HG03469 (cell line): ENCODE results near the gene RNF126.

Source experiments
- ATAC-seq: cut with Tn5 transposase; IDR thresholded peaks from one replicate; pipeline ENCODE4 v1.9.1; 2021; ENCODE audit warnings: mild to moderate bottlenecking, moderate library complexity, moderate number of reproducible peaks; ENCODE audit not compliant: unreplicated experiment

RNF126 gene

GRCh38 chr19:664913-665443 is 2.0 kb upstream of the RNF126 start:
- ATAC-seq = no peak

GRCh38 chr19:663682-664117 is 686 bp upstream of the RNF126 start:
- ATAC-seq = no peak

GRCh38 chr19:662207-662961 is 630 bp downstream of the RNF126 start:
- ATAC-seq = no peak

DNA sequence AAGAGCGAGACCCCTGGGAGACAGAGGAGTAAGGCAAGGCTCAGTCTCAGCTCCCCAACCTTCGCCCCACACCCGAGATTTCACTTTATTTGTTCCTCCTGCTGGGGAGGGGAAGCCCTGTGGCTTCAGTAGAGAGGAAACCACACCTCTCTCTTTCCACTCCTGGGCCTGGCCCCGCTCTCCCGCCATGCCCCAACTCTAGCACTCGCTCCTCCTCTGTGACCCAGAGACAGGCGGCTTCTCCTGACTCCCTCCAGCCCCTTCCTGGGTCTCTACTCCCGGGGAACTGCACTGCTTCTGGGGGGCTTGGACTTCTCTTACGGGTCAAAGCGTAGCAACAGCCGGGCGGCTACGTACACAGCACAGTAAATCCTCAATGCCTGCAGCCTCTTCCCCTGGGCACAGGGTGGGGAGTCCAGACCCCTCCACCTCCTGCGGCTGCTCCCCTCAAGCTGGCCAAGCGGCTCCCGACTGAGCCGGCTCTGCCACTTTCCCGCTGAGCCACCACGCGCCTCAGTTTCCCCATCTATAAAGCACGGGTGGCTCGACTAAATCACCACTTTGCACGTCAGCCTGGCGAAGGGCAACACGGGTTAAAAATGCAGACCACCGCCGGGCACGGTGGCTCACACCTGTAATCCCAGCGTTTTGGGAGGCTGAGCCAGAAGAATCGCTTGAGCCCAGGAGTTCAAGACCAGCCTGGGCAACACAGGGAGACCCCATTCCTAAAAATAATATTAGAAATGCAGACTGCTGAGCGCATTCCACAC is 1.4 kb downstream of the RNF126 start:
- no peak for ATAC-seq

DNA sequence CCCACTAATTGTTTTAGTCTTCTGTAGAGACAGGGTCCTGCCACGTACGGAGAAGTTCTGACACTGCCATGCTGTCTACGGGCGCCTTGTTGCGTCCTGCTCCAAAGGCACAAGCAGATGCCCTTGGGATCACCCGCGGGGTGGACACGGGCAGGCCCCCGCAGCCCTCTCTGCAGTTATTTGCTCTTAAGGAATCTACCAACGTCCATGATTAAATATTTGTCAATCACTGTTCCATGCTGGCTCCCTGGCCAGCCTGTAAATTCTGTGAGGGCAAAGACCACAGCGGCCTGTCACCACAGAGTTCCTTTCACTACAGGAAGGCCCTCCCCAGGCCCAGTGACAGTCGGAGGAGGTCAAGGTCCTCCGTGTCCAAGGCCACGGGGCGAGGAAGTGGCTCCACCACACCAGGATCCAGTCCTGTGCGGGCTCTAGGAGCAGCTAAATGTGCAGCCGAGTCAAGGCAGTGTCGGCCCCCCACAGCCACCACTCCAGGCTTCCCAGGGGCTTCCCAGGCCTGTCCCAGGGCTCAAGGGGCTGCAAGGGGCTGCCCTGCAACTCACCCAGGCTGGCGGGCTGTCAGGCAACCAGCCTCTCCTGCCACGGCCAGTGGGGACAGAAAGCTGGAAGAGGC is 2.1 kb downstream of the RNF126 start:
- no peak for ATAC-seq

DNA sequence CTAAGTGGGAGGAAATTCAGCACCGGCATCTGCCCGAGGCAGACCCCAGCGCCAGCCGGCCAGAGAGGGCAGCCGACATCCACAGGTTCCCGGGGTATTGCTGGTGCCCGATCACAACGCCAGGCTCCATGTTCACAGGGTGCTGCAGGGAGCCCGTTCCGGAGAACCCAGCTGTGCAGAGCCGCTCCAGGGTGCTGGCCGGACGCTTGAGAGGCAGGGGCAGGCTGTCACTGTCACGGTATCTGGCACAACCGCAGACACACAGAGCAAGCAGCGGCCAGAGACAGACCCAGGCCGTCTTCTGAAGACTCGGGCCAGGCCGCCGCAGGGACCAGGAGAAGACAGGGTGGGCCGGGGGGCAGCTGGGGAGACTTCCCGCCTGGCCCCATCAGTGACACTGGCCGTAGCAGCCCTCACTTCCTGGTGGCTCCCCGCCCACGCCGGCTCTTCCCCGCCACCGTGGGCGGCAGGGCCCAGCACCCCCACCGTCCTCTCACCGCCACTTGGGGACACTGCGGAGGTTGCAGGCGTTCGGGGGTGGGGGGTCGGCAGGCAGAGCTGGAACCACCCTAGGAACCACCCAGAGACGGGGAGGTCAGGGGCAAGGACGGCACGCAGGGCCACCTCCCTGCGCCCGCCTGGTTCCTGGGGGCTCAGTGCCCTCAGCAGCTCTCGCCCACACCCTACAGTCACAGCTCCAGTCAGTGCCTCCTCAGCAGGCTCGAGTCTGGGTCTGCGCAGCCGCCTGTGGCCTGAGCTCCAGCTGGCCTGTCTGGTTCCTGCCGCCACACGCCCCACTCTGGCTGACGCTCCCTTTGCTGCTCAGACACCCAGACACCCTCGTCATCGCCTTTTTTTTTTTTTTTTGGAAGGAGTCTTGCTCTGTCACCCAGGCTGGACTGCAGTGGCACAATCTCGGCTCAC is 3.8 kb downstream of the RNF126 start:
- ATAC-seq = no peak

DNA sequence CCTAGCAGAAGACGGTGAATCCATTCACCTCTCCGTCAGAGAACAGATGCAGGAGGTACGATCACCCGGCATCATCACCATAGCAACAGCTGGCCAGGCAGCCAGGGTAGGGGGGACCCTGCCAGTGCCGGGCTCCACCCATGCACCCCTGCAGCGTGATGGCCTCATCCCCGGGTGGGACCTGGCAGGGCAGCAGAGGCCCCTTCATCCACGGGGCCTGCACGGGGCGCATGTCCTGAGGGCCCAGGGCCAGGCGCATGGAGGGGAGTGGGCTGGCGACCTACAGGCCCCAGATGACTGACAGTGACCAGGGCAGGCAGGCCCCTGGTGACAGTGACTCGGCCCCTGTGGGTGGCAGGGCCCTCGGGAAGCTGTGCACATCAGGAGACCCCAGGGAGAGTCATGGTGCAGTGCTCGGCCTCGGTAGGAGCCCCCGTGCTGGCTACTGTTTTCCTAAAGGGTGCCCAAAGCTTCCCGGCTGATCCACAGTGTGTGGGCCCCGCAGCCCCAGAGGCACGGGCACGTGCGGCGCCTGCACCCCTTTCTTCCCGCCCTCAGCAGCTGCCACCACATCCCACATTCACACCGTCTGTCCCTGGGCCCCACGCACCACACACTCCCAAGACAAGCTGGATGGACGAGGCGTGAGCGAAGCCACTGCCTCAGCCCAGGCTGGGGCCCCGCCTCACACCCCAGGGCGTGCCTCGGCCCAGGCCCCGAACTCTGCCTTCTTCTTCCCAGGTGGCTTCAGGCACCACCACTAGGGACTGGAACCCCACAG is 4.8 kb downstream of the RNF126 start:
- ATAC-seq = no peak

DNA sequence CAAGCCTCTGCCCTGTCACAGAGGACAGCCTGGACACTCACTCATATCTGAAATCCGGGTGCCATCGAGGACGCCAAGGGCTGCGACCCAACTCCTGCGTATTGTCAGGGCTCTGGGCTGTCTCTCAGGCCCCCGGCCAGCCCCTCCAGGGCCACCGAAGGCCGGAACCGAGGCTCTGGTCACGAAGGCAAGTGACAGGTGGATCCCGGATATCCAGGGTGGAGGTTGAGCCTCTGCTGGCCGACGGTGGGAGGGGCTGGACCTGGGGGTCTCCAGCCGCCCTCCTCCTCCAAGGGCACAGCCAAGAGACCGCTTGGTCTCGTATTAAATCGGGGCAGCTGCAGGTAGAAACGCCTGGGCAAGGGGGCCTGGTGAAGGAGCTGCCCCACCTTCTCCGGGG is 5.4 kb downstream of the RNF126 start:
- no peak for ATAC-seq

GRCh38 chr19:656751-657559 is 6.1 kb downstream of the RNF126 start:
- no peak for ATAC-seq

GRCh38 chr19:655691-656090 is 7.3 kb downstream of the RNF126 start:
- ATAC-seq = no peak

DNA sequence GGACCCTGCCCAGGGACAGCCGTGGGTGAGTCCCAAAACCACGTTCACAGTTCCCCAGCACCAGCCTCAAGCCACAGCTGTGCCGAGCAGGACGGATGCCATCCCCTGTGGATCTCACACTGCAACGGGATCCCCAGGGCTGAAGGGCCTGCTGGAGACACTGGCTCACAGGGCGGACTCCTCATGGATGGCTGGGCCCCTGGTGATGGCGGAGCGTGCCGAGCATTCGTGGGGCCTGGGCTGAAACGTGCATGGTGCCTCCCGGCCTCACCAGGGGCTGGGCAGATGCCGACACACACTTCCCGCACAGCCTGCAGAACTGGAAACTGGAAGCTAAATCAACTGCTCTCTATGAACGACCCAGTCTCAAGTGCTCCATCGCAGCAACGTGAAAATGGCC is 9.6 kb downstream of the RNF126 start:
- ATAC-seq = no peak

- ATAC-seq = no peak
These were observed 10.3 kb downstream of the RNF126 start for GRCh38 chr19:652467-653389.

DNA sequence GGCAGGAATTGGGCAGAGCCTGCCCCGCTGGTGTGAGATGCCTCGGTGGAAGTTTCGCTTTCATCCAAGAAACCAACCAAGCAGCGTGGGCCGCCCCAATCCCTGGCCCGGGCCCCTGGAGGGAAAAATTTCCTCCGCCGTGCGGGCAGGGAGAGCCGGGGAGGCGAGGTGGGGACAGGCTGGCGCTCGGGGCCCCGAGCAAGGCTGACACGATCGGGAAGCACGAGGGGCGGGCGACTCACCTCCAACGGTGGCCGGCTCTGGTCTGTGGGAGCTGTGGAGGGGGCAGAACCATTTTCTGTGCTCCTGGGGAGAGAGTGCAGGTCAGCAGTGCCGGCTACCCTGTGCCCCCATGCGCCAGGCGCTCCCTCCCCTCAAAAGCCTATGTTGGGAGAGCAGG is 11.0 kb downstream of the RNF126 start:
- no peak for ATAC-seq

GRCh38 chr19:651114-651818 is 11.7 kb downstream of the RNF126 start:
- no peak for ATAC-seq

DNA sequence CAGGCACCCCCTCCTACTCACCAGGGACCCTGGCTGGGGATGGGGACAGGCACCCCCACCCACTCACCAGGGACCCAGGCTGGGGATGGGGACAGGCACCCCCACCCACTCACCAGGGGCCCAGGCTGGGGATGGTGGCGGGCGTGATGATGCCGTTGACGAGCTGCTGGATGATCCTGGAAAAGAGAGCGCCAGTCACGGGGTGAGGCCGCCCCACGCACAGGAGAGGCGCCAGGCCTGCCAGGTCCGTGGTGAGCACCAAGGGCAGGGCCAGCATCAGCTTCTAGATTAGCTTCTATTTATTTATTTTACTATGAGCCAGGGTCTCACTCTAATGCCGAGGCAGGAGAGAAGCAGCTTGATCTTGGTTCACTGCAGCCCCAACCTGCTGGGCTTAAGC is 12.9 kb downstream of the RNF126 start:
- no peak for ATAC-seq

DNA sequence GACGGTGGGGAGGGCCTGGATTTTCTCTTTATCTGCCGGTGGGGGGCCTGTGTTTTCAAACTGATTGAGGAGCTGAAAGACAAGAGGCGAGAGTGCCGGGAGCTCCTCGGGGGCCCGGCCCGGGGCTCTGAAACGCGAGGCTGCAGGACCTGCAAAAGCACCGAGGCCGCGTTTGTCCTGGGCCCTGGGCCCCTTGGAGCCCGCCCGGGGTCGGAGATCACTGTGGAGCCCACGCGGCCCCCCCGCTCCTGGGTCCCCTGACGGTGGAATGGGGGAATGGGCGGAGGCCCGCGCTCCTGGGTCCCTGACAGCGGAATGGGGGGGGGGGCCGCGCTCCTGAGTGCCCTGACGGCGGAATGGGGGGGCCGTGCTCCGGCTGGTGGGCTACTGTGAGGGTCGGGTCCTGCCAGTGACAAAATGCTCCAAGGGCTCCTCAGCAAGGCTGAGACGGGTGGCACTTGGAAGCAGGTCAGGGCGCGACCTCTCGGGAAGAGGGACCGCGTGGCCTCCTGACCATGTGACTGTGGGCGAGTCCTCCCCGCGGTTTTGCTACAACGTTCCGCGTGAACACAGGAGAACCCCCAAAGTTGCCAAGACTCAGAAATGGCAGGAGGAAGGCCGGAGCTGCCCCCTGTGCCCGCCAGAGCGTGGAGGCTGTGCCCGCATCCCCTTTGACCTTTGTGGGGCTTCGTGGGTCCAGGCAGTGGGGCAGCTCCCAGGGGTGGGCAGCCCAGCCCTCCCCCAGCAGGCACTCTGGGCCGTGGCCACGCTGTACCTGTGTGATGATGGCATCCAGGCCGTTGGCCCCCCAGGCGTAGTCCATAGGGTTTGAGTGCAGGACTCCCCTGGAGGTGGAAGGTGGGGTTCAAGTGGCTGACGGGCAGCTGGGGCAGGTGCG is 13.9 kb downstream of the RNF126 start:
- no peak for ATAC-seq
